Measurements from ENCODE around the gene C10orf90. TPM values are rescaled to one million over a fixed set of nuclear protein-coding genes. Genes with fewer than 3 reads are reported as not detected.

C10orf90 gene
- total RNA-seq, 3 donors from 2014 or later, result 0.16 to 30.4 (median 3.9) TPM

DNA sequence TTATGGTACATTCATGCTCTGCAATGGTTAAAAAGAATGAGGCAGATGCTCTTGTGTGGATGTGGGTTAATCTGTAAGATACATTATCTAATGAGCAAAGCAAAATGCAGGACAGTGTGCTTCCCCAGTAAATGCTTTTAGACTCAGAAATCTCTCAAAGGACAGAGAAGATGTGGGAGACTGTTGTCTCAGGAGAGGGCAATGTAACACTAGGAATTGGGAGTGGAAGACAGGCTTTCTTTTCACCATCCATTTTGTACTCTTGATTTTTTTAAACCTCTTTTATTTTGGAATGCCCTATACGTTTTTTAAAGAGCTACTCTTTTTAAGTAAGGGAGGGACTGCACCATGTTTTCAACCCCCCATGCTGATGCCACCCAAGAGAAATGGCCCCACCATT is 204.7 kb downstream of the C10orf90 start:
- intact Hi-C loops (cut with DNase I; ENCODE audit: low total_unique reads), result no loop called here
- H3K27me3 ChIP-seq, result no peaks in the 10 kb centered on the region
- no peaks in the 10 kb centered on the region for H3K4me1 ChIP-seq
- H3K4me3 ChIP-seq, result no peak overlapping the region
- H3K27ac ChIP-seq, result no peak overlapping the region
- H3K9me3 ChIP-seq, result no peaks in the 10 kb centered on the region
- DNase-seq (ENCODE audit: low spot score in 2 of 2), result no peak
- H3K36me3 ChIP-seq, result no peaks in the 10 kb centered on the region
- TF ChIP-seq, protein P1, sequence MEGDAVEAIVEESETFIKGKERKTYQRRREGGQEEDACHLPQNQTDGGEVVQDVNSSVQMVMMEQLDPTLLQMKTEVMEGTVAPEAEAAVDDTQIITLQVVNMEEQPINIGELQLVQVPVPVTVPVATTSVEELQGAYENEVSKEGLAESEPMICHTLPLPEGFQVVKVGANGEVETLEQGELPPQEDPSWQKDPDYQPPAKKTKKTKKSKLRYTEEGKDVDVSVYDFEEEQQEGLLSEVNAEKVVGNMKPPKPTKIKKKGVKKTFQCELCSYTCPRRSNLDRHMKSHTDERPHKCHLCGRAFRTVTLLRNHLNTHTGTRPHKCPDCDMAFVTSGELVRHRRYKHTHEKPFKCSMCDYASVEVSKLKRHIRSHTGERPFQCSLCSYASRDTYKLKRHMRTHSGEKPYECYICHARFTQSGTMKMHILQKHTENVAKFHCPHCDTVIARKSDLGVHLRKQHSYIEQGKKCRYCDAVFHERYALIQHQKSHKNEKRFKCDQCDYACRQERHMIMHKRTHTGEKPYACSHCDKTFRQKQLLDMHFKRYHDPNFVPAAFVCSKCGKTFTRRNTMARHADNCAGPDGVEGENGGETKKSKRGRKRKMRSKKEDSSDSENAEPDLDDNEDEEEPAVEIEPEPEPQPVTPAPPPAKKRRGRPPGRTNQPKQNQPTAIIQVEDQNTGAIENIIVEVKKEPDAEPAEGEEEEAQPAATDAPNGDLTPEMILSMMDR (IDR thresholded peaks at IDR 0.05), result no peak
- TF ChIP-seq POLR2AphosphoS5 (IDR thresholded peaks at IDR 0.05) (no peak), POLR2A (IDR thresholded peaks at IDR 0.05) (no peak)

DNA sequence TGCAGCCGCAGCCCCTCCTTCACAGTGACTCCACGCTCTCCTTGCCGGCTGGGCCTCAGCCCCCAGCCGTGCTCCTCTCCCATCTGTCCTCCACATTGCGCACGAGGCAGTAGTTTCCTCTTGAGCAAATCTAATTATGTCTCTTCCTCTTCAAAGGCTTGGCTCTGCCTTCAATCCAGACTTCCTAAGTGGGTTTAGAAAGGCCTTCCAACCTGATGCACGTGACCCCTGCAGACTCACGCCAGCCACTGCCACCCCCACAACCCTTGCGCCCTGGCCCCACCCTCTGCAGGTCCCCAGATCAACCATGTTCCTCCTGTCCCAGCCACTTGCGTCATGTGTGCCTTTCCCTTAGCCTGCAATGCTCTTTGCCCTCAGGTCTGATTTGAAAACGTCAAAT is 207.2 kb downstream of the C10orf90 start:
- H3K27ac ChIP-seq, result no peak overlapping the region
- intact Hi-C loops (cut with DNase I; ENCODE audit: low total_unique reads), result no loop called here
- H3K27me3 ChIP-seq, result no peaks in the 10 kb centered on the region
- H3K9me3 ChIP-seq, result no peaks in the 10 kb centered on the region
- no peak for DNase-seq (ENCODE audit: low spot score in 2 of 2)
- TF ChIP-seq POLR2AphosphoS5 (IDR thresholded peaks at IDR 0.05) (no peak), POLR2A (IDR thresholded peaks at IDR 0.05) (no peak)
- TF ChIP-seq, protein P1 (IDR thresholded peaks at IDR 0.05), result no peak
- H3K4me3 ChIP-seq, result no peak overlapping the region
- no peaks in the 10 kb centered on the region for H3K4me1 ChIP-seq
- no peaks in the 10 kb centered on the region for H3K36me3 ChIP-seq

DNA sequence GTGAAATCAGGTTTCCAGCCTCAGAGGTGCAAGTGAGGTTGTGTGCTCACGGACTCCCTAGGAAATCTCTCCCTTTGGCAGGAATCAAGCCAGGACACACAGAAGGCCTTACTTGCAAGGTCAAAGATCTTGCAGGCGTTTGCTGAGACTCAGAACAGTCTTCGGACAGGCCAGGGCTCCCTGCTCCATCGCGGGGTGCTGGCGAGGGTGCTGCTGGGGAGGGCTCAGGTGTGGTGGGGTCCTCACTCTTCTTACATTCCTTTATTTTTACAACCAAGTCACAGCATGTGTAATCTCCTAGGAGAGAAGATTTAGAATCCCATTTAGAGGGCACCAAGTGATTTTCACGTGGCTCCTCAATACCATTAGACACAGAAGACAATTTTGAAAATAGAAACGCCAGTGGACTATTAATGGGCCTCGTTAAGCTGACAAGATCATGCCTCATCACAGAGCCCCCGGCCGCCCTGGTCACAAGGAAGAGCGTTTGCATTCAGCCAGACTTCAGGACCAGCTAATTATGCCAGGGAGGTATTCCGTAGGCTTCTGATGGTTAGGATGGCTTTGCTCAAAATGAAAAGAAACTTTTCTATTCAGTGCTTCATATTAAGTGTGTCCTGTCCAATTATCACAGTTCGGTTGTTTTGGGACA is 209.1 kb downstream of the C10orf90 start:
- H3K4me3 ChIP-seq, result no peak overlapping the region
- H3K9me3 ChIP-seq, result no peaks in the 10 kb centered on the region
- H3K36me3 ChIP-seq, result no peaks in the 10 kb centered on the region
- H3K27me3 ChIP-seq, result no peaks in the 10 kb centered on the region
- TF ChIP-seq, protein P1 (IDR thresholded peaks at IDR 0.05), result no peak
- no peak for TF ChIP-seq POLR2AphosphoS5 (IDR thresholded peaks at IDR 0.05)
- no peaks in the 10 kb centered on the region for H3K4me1 ChIP-seq
- H3K27ac ChIP-seq, result no peak overlapping the region
- intact Hi-C loops (cut with DNase I; ENCODE audit: low total_unique reads), result no loop called here
- DNase-seq (ENCODE audit: low spot score in 2 of 2), result no peak

DNA sequence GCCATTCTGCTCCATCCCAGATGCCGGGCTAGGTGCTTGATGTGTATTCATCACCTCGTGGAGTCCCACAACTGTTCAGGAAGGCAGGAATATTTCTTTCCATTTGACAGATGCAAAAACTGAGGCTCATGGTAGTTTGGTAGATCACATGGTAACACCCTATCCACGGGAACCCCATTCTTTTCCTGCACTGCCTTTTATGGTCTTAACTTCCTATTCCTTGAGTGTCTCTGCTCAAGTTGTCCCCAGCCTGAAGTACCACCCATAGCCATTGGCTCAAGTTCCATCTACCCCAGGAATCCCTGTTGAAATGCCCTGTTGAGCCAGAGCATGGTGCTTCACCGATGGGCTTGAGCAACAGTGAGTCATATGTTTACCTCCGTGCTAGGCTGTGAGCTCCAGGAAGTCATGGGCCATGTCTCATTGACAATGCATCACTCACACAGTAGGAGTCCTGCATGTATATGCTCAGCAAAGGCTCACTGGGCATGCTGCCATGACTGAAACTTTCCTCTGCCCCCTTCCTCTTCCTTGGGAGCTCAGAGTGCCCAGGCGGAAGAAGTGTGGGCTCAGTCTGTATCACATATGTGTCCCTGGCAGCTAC is 210.5 kb downstream of the C10orf90 start:
- intact Hi-C loops (cut with DNase I; ENCODE audit: low total_unique reads), result no loop called here
- Histone ChIP-seq H3K4me3 (no peak overlapping the region), H3K27ac (no peak overlapping the region), H3K9me3 (no peaks in the 10 kb centered on the region), H3K36me3 (no peaks in the 10 kb centered on the region), H3K4me1 (no peaks in the 10 kb centered on the region), H3K27me3 (no peaks in the 10 kb centered on the region)
- TF ChIP-seq POLR2A (IDR thresholded peaks at IDR 0.05), result no peak
- TF ChIP-seq, protein P1 (IDR thresholded peaks at IDR 0.05), result no peak
- no peak for DNase-seq (ENCODE audit: low spot score in 2 of 2)

DNA sequence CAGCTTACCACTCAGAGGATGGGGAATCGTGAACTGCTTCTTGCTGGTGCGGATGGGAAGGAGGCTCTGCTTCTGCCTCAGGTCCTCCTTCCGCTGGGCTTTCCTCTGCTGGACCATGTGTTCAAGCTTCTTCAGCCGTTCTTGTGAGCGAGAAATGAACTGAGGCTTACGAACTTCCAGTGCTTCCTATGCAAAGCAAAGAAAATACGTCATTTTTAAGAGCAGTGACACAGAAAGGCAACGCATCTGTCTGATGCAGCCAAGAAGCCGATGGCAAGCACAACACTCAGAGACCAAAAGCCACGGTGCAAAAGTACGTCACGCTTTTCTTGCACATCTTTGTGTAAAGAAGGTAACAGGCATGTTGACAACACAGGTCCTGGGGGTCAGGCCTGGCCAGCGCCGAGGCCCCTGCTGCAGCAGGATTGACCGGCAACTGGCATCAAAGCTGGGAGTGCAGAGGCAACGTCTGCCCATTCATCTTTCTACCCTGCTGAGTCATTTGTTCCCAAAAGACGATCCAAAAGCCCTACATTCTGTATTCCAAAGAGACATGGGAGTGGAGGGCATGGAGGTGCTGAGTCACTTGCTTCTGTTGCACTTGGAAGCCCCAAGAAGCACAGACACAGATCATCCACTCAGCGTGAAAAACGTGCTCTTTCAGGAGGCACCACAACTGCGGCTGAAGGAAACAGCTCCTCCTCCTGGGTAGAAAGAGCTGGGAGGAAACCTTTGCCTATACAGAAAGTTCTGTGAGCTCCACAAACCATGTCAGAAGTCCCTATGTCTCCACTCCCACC is 211.3 kb downstream of the C10orf90 start:
- H3K9me3 ChIP-seq, result no peaks in the 10 kb centered on the region
- TF ChIP-seq, protein P1 (IDR thresholded peaks at IDR 0.05), result no peak
- TF ChIP-seq POLR2A (IDR thresholded peaks at IDR 0.05) (no peak), POLR2AphosphoS5 (IDR thresholded peaks at IDR 0.05) (no peak)
- no peaks in the 10 kb centered on the region for H3K4me1 ChIP-seq
- no peak overlapping the region for H3K27ac ChIP-seq
- H3K27me3 ChIP-seq, result no peaks in the 10 kb centered on the region
- H3K36me3 ChIP-seq, result no peaks in the 10 kb centered on the region
- intact Hi-C loops (cut with DNase I; ENCODE audit: low total_unique reads), result no loop called here
- DNase-seq (ENCODE audit: low spot score in 2 of 2), result no peak
- H3K4me3 ChIP-seq, result no peak overlapping the region

Measured in breast epithelium (tissue), 4 donors.